A549 treated with CORT108297 at 1 μM for 4 hours (cell line): ENCODE data around the gene MYO5B. TPM values are rescaled to one million over a fixed set of nuclear protein-coding genes. Genes with fewer than 3 reads are reported as not detected.

Source experiments
- total RNA-seq: library from RNA; stranded (reverse); fragments of 200-300 nt; extraction: Qiagen RNA extraction; gene quantifications from 5 replicates; pipeline ENCODE4 v1.2.3, GENCODE V29; 2022

The MYO5B gene
- 10.0 to 12.3 TPM (median 11.0 TPM) in 5 replicates for total RNA-seq

GRCh38 chr18:50194631-50195532, at the start of gene MYO5B:
MYO5B (minus strand) TSS chr18:50195147; CDS start chr18:50194793, 354 bp downstream.

GRCh38 chr18:49813319-49814146, 381.4 kb downstream of the MYO5B start, which contains the start of gene ACAA2:
ACAA2 (minus strand) TSS chr18:49813533; CDS start chr18:49813484, 49 bp downstream.

Other genes starting within 250 kb of the MYO5B start
- gene CFAP53, start 71.3 kb upstream of the MYO5B start, total RNA-seq: 0.30 to 0.41 TPM (median 0.37 TPM) in 5 replicates
- gene MBD1, start 86.4 kb upstream of the MYO5B start, total RNA-seq: 27.6 to 38.6 TPM (median 37.7 TPM) in 5 replicates
- 42.9 to 55.7 TPM (median 51.4 TPM) in 5 replicates for gene CXXC1, start 92.5 kb upstream of the MYO5B start, total RNA-seq
- gene SKA1, start 179.9 kb upstream of the MYO5B start, total RNA-seq: 11.4 to 14.9 TPM (median 12.0 TPM) in 5 replicates